ENCODE measurements around the gene TBC1D9. TPM values are rescaled to one million over a fixed set of nuclear protein-coding genes. Genes with fewer than 3 reads are reported as not detected.

TBC1D9 gene
- total RNA-seq, 6 experiments from 2014 or later = 6.6 to 17.9 (median 9.4) TPM

GRCh38 chr4:140724760-140725159 is 31.4 kb downstream of the TBC1D9 start:
- WGBS (ENCODE audit: insufficient coverage, low coverage, low lambda C conversion rate, missing lambda C conversion rate) = 24% methylated on average over 5 of the region's 5 CpGs
- DNase-seq = no peak
- intact Hi-C loops (cut with DNase I) = no loop called here
- ATAC-seq = peak in 1 of 4 donors; percentile 31
- no peaks in the 10 kb centered on the region for H3K36me3 ChIP-seq
- H3K9me3 ChIP-seq = no peaks in the 10 kb centered on the region
- H3K4me3 ChIP-seq = no peak overlapping the region
- H3K4me1 ChIP-seq = peaks cover 0 to 36% (median 8%) of the 10 kb centered on the region in 4 donors
- H3K27ac ChIP-seq = no peak overlapping the region
- TF ChIP-seq CTCF (IDR thresholded peaks at IDR 0.05) (no peak), POLR2A (IDR thresholded peaks at IDR 0.05) (no peak)
- no peaks in the 10 kb centered on the region for H3K27me3 ChIP-seq

GRCh38 chr4:140720387-140721304 is 35.5 kb downstream of the TBC1D9 start:
- H3K9me3 ChIP-seq = no peaks in the 10 kb centered on the region
- H3K36me3 ChIP-seq = no peaks in the 10 kb centered on the region
- intact Hi-C loops (cut with DNase I) = no loop called here
- TF ChIP-seq CTCF (IDR thresholded peaks at IDR 0.05) (no peak), POLR2A (IDR thresholded peaks at IDR 0.05) (no peak)
- no peaks in the 10 kb centered on the region for H3K27me3 ChIP-seq
- no peak overlapping the region for H3K4me3 ChIP-seq
- ATAC-seq = peak; percentile 25 to 45 (median 38)
- WGBS (ENCODE audit: insufficient coverage, low coverage, low lambda C conversion rate, missing lambda C conversion rate) = 59% methylated on average over 4 of the region's 9 CpGs
- no peak for DNase-seq
- peak overlapping the region in 2 of 3 donors; percentile 10 to 44 for H3K27ac ChIP-seq
- peaks cover 0 to 6% (median 0%) of the 10 kb centered on the region in 4 donors for H3K4me1 ChIP-seq

GRCh38 chr4:140719686-140720085 is 36.5 kb downstream of the TBC1D9 start:
- Histone ChIP-seq H3K4me1 (peaks cover 0 to 6% (median 0%) of the 10 kb centered on the region in 4 donors), H3K36me3 (no peaks in the 10 kb centered on the region), H3K9me3 (no peaks in the 10 kb centered on the region), H3K27ac (no peak overlapping the region), H3K27me3 (no peaks in the 10 kb centered on the region), H3K4me3 (no peak overlapping the region)
- intact Hi-C loops (cut with DNase I) = no loop called here
- DNase-seq (no peak), ATAC-seq (no peak)
- 100% methylated on average over 1 of the region's 2 CpGs for whole genome bisulfite sequencing (ENCODE audit: insufficient coverage, low coverage, low lambda C conversion rate, missing lambda C conversion rate)
- TF ChIP-seq CTCF (IDR thresholded peaks at IDR 0.05) = no peak
- TF ChIP-seq POLR2A (IDR thresholded peaks at IDR 0.05) = no peak

- no peak for DNase-seq
- ATAC-seq = peak in 2 of 4 donors; percentile 25 to 46
Observed at GRCh38 chr4:140719022-140719421, 37.2 kb downstream of the TBC1D9 start.

More at GRCh38 chr4:140719022-140719421, 37.2 kb downstream of the TBC1D9 start:
- H3K36me3 ChIP-seq = no peaks in the 10 kb centered on the region
- peak overlapping the region in 1 of 3 donors; percentile 6 for H3K27ac ChIP-seq
- peaks cover 0 to 6% (median 0%) of the 10 kb centered on the region in 4 donors for H3K4me1 ChIP-seq
- intact Hi-C loops (cut with DNase I) = no loop called here
- H3K4me3 ChIP-seq = no peak overlapping the region
- no peak for TF ChIP-seq CTCF (IDR thresholded peaks at IDR 0.05)
- WGBS (ENCODE audit: insufficient coverage, low coverage, low lambda C conversion rate, missing lambda C conversion rate) = 42% methylated on average over 1 of the region's 2 CpGs
- H3K27me3 ChIP-seq = no peaks in the 10 kb centered on the region
- H3K9me3 ChIP-seq = no peaks in the 10 kb centered on the region

Measured in right lobe of liver (tissue), 6 donors.